Body of pancreas (tissue), 4 donors: ENCODE results near the gene PTX4.

Experiments
- CTCF ChIP-seq, 7 experiments: fragments of 450-650 bp in 4 of 7; fragments of 200-600 bp in 3 of 7; sonication (generic) in 3 of 7; IDR thresholded peaks; one replicate each; pipeline ENCODE4 v1.5.1; 2016 to 2019; ENCODE audit warnings: antibody characterized with exemption in 7 of 7
- POLR2A ChIP-seq, 3 donors: fragments of 450-650 bp; IDR thresholded peaks; one replicate each; pipeline ENCODE4 v1.6.1; 2016; ENCODE audit warnings: antibody characterized with exemption in 3 of 3, mild to moderate bottlenecking in 2 of 3

GRCh38 chr16:1530349-1530882 lies 41.7 kb upstream of the PTX4 start:
- TF ChIP-seq CTCF (IDR thresholded peaks at IDR 0.05): no peak
- no peak for TF ChIP-seq POLR2A (IDR thresholded peaks at IDR 0.05)
